ENCODE measurements around the gene ACSF2. TPM values are rescaled to one million over a fixed set of nuclear protein-coding genes. Genes with fewer than 3 reads are reported as not detected.

The ACSF2 gene
- total RNA-seq, 1 donor from 2014 or later: 44.3 TPM

DNA sequence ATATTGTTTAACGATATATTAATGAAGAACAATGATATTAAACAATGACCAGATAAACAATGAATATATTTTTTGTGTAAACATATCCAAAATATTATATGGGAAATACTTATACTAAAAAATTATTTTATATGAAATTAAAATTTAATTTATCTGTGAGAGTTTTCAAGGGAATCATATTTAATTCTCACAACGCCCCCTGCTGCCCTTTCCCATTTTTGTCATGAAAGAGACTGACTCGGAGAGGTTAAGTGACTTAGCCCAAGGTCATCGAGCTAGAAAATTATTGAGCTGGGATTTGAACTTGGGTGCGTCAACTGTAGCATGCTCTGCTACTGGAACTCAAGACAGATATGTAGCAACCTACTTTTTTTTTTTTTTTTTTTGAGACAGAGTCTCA, 75.0 kb downstream of the ACSF2 start:
- peak; percentile 21 for DNase-seq

DNA sequence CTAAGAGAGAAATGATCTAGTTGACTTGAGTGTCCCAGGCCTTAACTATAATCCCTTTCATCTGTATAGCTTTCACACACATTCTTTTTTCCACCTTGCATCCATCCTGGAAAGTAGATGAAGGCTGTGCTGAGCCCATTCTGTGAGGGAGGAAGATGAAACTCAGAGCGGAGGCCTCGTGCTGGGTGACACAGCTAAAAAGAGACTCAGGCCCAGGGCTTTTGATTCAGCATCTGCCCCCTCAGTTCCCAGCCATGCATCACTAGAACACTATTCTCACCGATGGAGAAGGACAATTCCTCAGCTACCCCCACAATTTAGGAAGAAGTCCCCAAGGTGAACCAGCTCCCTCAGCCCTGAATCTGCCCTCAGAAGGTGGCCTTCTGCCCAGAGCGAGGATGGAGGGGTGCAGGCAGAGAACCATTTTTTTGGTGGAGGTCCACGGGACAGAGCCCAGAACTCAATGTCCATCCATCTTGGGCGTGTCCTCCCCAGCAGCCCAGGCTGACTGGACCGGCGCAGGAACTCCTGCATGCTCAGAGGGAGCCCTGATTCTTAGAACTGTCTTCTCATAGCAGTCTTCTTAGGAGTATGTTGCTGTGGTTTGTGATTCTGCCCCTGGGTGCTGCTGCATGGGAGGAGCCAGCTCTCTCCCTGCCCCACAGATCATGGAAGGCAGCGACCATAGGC, 76.4 kb downstream of the ACSF2 start:
- no peak for DNase-seq

DNA sequence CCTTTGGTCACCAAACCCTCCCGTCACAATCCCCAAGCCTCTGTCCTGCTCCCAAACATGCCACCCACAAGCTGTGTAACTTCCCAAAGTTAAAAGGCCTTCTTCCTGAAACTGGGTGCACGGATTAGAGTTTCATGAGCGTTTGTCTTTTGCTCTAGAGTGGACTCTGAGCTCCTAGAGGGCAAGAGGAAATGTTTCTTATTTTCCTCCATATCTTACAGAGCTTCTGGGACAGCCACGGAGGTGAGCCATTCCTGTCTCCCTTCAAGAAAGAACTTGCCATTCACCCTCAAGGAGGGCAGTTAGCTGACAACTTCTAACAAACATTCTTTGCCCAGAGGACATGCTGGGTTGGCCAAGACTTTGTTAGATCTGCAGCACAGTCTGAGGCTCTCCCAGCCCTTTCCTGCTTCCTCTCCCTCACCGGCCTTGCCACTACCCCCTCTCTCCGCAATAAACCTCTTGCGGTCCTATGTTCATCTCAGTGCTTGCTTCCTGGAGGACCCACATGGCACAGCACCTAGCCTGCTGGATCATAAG, 79.6 kb downstream of the ACSF2 start:
- DNase-seq: no peak

DNA sequence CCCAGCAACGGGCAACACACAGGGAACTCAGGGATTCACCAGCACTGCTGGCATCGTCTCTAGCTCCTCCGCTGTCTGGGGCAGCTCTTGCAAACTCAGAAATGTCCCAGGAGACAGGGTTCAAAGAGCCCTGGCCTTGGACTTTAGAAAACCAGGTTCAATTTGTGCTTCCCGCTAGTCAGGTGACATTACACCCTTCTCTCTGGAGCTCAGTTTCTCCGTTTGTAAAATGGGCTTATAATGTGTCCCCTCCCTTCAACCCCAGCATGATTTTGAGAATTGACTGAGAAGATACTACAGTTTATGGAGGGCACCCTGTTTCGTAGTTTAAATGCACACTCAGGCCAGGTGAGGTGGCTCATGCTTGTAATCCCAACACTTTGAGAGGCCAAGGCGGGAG, 80.3 kb downstream of the ACSF2 start:
- DNase-seq: no peak

DNA sequence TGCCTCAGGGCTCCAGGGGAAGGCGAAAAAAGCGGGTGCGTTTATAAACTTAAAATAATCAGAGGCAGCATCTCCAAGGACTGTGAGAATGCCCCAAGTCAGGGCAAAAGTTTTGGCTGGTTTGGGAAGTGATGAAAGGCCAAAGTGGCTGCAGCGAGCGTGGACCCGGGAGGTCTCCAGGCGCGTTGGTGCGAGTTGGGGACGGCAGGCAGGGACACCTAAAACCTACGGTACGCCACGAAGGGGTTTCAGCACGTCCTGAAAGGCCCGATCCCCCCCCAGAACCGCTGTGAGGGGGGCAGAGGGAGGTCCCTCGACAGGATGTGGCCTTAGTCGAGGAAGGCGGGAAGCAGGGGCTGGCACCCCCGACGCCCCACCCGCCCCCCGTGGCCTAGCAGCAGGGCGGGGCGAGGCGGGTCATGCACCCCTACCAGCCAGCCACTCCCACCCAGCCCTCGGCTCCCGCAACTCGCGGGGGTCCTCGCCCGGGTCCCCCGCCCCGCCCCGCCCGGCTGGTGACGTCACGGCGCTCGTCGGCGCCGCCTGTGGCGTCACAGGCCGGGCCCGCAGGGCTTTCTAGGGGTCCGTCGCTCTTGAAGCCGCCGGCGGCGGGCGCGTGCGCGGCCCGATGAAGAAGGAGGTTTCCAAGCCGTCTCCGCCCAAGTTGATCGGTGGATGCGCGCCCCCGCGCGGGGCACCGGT, 82.0 kb downstream of the ACSF2 start, which contains the start of gene MYCBPAP:
Gene MYCBPAP (plus strand): TSS at position 569 of the 702 bp plus-strand sequence. CDS start 236 bp downstream, outside the sequence.
- peak; percentile 90 for DNase-seq

DNA sequence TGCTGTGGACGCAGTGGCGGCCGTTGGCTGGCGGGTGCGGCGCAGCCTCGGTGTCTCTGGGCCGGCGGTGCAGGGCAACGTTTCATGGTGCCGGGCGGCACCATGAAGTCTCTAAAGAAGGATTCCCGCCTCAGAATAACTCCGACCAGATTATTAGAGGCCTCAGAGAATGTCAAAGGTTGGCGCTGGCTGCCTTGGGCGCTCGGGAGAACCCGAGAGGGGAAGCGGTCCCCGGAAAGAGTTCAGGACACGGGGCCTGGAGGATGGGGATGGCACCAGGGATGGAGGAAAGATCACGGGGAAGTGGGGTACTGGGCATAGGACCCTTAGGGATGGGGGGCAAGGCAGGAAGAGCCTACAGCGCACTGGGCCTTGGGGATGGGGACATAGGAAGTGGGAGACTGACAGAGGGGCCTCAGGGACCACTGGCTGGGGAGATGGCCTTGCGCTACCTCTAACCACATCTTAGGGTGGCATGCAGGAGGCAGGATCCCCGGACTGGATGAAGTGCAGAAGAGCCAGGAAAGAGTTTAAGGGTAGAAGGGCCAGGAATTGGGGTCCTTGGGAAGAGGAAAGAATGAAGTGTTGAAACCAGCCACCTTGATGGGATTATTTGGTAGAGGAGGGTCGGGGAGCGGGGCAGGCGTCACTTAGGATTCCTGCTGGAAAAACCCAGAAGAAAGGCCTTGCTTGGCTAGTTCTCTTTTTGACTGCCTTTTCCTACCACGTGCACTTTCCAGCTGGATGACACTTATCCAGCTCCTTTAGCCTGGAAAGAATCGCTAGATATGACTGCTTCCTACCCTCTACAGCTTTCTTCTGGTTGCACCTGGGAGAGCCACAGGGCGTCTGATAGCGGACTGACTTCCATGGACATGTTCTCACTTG, 82.8 kb downstream of the ACSF2 start:
- DNase-seq: no peak

DNA sequence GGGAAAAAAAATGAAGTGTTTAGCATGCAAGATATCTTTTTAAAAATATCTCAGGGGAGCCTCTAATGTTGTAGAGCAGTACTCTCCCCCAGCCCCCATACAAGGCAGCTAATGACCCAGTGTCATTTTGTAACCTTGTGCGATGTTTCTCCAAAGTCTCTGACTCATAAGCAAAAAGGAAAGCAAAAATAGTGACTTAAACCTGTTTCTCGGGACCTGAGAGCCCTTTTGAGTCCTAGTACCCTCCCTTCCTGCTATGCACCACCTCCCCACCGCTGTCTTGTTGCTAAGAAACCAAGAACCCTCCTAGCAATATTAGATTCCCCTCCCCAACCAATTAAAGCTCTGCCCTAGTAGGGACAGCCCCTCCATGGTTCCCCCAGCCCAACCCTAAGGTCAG, 85.0 kb downstream of the ACSF2 start:
- no peak for DNase-seq

DNA sequence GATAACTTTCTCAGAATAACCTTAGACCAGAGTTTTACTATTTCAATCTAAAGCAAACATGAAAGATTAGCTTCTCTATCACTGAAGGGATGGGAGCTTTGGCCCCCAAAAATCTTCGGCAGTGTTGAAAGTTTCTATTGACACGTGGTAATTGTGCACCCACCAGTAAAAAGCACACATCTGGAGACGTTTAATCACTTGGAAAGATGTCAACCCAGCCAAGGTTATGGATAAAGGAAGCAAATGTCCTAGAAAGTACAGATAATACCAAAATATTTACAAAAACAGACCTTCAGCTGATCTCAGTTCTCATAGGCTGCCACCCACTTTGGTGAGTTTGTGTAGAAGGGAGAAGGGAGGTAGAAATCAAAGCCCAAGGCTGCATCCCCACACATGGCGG, 87.5 kb downstream of the ACSF2 start:
- no peak for DNase-seq

DNA sequence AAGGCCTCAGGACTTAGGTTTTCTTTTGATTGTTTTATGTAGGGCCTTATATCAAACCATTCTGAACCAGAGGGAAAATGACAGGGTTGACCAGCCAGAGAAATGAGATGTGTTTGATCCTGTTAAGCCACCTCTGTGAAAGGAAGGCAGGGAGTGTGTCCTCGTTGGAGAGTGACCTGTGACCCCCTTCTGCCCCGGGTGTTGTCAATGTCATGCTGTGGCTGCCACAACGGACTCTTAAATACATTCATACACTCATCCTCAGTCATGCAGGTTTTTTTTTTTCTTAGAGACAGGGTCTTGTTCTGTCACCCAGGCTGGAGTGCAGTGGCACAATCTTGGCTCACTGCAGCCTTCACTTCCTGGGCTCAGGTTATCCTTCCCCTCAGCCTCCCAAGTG, 88.4 kb downstream of the ACSF2 start:
- no peak for DNase-seq

DNA sequence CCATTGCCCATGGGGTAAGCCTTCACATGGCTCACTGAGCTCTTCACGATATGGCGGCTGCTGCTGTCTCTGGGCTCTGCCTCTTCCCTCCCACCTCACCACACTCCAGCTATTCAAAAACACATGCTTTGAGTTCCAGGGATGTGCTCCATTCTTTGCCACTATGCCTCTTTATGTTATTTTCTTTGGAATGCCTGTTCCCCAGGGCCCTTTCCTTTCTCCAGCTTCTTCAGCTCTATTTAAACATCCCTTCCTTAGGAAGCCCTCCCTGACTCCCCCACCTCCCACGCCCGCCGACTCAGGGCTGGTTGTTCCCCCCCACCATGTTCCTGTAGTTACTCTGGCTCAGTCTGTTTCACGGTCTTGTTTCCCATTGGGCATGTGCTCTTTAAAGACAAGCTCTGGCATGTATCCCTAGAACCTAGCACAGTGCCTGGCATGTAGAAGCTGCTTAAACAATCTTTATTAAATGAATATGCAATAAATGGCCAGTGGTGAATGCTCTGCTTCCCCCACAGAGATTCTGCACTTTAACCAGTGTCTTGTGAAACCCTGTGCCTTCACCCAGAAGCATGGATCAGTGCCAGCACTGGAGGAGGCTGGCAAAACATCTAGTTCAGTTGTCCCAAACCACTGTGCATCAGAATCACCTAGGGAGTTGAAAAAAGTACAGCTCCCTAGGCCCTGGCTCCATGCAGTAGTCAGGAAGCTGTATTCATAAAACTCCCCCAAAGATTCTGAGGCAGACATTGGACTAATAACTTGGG, 89.1 kb downstream of the ACSF2 start:
- no peak for DNase-seq

DNA sequence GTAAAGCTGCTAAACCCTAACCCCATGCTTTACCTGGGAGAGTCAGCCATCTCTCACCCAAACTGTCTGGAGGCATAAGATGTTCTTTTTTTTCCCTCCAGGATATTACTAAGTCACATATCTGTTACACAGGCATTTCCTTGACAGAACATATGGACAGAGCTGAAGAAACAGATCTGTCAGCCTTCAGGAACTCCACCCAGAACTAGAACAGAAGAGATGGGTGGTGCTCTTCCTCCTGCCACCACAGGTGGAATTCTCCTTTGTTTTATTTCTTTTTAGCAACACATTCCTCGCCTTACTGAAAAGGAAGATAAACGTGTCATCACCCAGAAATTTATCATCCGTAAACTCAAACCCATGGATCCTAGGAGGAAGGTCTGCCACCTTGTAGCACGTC, 91.0 kb downstream of the ACSF2 start:
- no peak for DNase-seq

DNA sequence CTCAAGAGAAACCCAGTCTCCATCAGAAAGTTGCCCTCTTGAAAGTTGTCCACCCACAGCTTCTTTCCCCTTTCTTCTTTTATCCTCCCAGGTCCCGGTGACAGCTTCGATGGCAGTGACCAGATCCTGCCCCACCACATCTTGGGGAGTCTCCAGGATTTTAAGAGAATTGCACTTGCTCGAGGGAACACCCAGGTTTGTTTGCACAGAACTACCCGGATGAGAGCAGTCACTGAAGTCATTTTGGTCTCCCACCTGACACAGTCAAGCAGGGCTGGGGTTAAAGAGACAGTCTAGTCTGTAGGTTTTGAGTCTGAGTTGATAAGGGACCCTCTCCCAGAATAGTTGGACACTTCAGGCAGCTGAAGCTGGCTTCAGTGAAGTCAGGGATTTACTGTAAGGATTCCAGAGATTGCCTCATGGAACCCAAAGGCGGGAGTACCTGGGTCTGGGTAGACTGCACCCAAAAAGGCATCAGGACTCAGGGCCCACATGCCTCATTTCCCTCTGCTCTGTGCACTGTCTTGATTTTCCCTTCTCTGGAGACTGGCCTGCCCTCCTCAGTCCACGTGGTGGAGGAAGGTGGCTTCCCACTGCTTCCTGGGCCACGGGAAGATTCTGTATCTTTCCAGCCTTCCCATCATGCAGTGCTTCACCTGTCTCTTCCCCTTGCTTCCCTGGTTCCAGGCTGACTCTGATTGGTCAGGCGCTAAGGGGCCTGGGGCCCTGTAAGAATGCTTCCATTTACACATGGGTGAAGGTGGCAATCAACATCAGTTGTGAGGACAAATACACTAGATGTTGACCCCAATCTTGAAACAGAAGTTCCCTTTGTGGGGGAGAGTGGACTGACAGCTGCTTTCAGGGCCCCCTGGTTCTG, 91.7 kb downstream of the ACSF2 start:
- DNase-seq: no peak

DNA sequence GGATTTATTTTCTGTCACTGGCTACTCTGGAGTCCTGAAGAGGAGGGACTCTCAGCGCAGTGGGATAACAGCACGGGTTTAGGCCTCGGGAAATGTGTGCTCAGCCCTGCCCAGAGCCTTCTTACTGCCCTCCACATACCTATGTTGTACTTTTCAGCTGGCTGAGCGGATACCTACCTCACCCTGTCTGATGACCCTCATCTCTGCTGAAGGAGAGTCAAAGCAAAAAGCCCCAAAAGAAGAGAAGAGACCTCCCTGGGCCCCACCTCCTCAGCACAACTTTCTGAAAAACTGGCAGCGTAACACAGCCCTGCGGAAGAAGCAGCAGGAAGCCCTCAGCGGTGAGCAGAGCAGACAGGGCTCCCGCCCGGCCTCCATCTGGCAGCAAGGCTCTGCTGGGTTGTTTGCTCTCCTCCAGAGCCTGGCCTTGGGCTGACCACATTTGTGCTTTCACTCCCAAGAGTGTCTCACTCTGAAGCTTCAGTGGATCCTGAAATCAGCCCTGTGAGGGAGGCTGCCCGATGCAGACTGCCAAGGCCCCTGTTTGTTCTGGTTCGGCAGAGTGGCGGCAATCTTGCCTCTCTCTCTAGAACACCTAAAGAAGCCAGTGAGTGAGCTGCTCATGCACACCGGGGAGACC, 92.5 kb downstream of the ACSF2 start:
- DNase-seq: no peak

DNA sequence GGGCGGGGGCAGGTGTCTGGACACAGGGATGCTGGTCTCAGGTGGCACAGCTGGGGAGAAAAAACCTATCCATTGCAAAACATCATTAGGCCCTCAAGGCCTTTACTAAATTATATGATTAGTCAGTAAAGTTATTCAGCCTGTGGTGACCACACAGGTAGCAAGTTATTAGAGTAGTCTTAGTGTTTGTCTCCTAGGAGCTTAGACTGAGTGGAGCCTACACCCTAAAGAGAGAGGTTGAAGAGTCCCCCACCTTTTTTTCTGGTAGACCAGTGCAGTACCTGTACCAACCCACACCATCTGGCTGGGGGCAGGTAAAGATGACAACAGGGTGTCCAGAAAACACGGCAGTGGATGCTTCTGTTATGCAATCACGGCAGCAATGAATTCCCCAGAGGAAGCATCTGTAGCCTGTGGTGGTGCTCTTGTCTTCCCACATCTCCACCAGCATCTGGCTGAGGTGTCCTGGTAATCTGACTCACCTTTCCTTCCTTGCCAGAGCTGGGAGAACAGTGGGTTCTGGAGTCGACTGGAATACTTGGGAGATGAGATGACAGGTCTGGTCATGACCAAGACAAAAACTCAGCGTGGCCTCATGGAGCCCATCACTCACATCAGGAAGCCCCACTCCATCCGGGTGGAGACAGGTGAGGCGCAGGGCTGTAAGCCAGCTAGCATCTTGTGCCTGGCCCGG, 93.3 kb downstream of the ACSF2 start:
- no peak for DNase-seq

DNA sequence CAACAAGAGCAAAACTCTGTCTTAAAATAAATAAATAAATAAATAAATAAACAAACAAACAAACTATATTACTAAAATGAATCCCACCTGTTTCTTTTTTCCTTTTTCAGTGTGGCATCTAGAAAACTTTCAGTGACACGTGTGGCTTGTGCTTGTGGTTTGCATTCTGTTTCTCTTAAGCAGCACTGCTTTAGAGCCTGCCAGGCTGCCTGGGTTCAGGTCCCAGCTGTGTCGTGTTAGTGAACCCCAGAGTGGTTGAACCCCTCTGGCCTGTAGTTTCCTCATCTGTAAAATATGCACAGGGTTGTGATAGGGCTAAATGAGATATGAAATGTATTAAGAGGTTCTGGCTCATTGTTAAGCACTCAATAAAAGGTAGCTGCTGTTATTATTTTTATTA, 94.5 kb downstream of the ACSF2 start:
- no peak for DNase-seq

DNA sequence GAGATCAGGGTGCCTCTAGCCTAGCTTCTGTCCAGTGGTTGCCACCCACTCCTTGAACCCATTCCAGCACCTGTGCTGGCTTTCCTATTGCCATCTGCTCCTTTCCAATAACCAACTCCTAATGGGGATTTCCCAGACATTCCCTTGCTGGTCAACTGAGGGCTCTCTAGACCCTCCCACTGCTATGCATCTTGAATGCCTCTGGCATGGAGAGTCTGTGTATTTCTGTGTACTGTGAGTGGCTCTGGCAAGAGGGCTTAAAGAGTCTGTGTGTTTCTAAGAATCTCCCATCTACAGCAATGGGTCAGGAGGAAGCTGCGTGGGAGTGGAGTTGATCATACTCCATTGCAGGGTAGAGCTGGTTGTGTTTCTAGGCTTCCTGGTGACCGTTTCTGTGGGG, 95.5 kb downstream of the ACSF2 start:
- DNase-seq: no peak

DNA sequence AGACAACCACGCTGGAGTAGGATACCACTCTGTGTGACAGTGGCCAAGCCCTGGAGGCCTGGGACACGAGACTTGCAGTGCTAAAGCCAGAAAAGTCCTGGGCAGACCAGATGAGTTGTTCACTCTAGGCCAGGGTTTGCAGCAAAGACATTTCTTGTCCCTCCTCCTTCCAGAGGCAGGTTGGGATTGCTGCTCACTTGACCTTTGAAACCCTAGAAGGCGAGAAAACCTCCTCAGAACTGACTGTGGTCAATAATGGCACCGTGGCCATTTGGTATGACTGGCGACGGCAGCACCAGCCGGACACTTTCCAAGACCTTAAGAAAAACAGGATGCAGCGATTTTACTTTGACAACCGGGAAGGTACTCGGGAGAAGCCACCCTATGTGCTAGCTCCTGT, 96.7 kb downstream of the ACSF2 start:
- DNase-seq: no peak

DNA sequence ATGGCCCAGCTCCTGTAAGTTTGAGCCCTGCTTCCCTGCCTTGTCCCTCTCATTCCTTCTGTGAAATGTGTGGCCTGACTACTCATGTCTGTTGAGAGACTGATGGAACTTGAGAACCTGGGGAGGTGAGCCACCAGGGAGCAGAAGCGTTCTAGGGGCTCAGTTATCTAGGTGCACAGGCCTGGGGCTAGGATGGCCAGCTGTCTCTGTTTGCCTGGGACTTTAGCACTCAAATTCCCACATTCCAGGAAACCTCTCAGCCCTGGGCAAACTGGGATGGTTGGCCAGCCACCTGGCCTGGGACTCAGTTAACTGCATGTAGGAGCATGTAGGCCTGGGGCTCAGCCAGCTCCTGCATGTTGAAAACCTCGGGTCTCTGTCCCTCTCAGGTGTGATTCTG, 97.2 kb downstream of the ACSF2 start:
- DNase-seq: no peak

Measured in tongue (tissue), 2 donors.